ENCODE data around the gene PTPRD. TPM values are rescaled to one million over a fixed set of nuclear protein-coding genes. Genes with fewer than 3 reads are reported as not detected.

The PTPRD gene
- total RNA-seq, 1 donor: 26.3 TPM

- no peak for DNase-seq (ENCODE audit: low read depth)
- no peak overlapping the region for H3K4me3 ChIP-seq (ENCODE audit: low read depth, low read length)
- no peak for TF ChIP-seq CTCF (IDR thresholded peaks at IDR 0.05; ENCODE audit: insufficient read depth, low read depth, low read length)
Measured at GRCh38 chr9:9412241-9412640, 1200.6 kb downstream of the PTPRD start.

- TF ChIP-seq CTCF (IDR thresholded peaks at IDR 0.05; ENCODE audit: insufficient read depth, low read depth, low read length): no peak
- H3K4me3 ChIP-seq (ENCODE audit: low read depth, low read length): no peak overlapping the region
- no peak for DNase-seq (ENCODE audit: low read depth)
Measured at GRCh38 chr9:9410736-9411135, 1202.1 kb downstream of the PTPRD start.

- TF ChIP-seq CTCF (IDR thresholded peaks at IDR 0.05; ENCODE audit: insufficient read depth, low read depth, low read length): no peak
- no peak for DNase-seq (ENCODE audit: low read depth)
- H3K4me3 ChIP-seq (ENCODE audit: low read depth, low read length): no peak overlapping the region
Measured at GRCh38 chr9:9399982-9400381, 1212.8 kb downstream of the PTPRD start.

GRCh38 chr9:9396518-9396917 is 1216.3 kb downstream of the PTPRD start:
- TF ChIP-seq CTCF (IDR thresholded peaks at IDR 0.05; ENCODE audit: insufficient read depth, low read depth, low read length): no peak
- DNase-seq (ENCODE audit: low read depth): no peak
- H3K4me3 ChIP-seq (ENCODE audit: low read depth, low read length): no peak overlapping the region

- no peak for TF ChIP-seq CTCF (IDR thresholded peaks at IDR 0.05; ENCODE audit: insufficient read depth, low read depth, low read length)
- no peak for DNase-seq (ENCODE audit: low read depth)
- H3K4me3 ChIP-seq (ENCODE audit: low read depth, low read length): no peak overlapping the region
Measured at GRCh38 chr9:9395539-9395938, 1217.3 kb downstream of the PTPRD start.

GRCh38 chr9:9392755-9393154 is 1220.0 kb downstream of the PTPRD start:
- TF ChIP-seq CTCF (IDR thresholded peaks at IDR 0.05; ENCODE audit: insufficient read depth, low read depth, low read length): no peak
- no peak for DNase-seq (ENCODE audit: low read depth)
- no peak overlapping the region for H3K4me3 ChIP-seq (ENCODE audit: low read depth, low read length)

- no peak for TF ChIP-seq CTCF (IDR thresholded peaks at IDR 0.05; ENCODE audit: insufficient read depth, low read depth, low read length)
- H3K4me3 ChIP-seq (ENCODE audit: low read depth, low read length): no peak overlapping the region
- no peak for DNase-seq (ENCODE audit: low read depth)
Measured at GRCh38 chr9:9389904-9390303, 1222.9 kb downstream of the PTPRD start.

Measured in fibroblast of villous mesenchyme (primary cell).